AG08396 (cell line): ENCODE results near the gene LENG1.
A peak's percentile ranks its signal among the peaks of the same experiment; 100 is the strongest.
"Not testable (repeated sequence)": the region's sequence is repeated elsewhere in the genome, so short reads cannot be mapped to it uniquely, and the experiment has no call there.

Source experiments
- DNase-seq: peaks from one replicate; pipeline ENCODE4 v3.0.0; 2012; ENCODE audit warnings: low spot score, mixed read lengths

LENG1 gene

DNA sequence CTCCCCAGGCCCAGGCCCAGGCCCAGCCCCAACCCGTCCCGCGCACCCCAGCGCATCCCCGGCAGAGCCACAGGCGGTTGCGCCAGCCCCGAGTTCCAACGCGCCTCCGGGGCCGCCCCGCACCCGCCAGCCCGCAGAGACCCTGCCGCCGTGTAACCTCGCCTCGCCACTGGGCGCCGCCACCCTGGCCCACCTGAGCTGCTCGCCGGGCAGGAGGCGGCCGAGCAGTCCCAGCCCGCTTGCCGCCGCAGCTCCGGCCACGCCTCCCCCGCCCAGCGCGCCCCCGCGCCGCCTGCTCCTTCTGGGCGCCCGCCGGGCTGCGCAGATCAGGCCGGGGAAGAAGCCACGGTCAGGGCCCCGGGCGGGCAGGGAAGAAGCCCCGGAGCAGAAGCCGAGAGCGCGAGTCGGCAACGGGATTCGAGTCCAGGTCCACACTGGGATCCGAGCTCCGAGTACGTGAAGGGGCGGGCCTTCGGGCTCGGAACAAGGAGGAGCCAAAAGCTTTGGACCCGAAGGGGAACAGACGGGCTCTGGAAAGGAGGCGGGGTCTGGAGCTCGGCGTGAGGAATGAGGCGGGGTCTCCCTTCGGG, 29.7 kb upstream of the LENG1 start, which contains the start of gene MBOAT7:
MBOAT7 (minus strand) TSS at position 436 of the 590 bp plus-strand sequence. CDS start 1,072 bp downstream, outside the sequence.
- no peak for DNase-seq

- DNase-seq: peak; percentile 62
Observed at GRCh38 chr19:54188215-54188871, 28.8 kb upstream of the LENG1 start.

DNA sequence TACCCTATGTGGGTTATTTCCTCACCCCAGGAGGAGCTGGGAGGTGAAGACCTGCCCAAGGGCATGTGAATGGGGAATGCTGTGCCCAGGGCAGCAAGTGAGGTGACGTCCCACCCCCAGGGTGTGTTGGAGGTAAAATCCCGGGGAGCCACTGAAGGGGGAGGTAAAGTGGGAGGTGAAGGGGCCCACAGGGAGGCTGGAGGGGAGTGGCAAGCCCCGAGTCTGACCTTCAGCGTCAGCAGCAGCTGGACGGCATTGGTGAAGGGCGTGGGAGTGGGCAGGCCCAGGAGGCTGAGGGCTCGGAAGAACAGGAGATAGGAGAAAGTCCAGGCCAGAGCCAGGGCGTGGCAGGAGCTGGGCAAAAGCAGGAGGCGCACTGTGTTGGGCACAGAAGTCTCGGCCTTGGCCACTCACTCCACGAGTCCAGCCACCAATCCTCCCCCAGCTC, 27.4 kb upstream of the LENG1 start:
- no peak for DNase-seq

- DNase-seq: no peak
Observed at GRCh38 chr19:54186351-54186750, 26.8 kb upstream of the LENG1 start.

GRCh38 chr19:54183431-54183830, 23.9 kb upstream of the LENG1 start:
- DNase-seq: no peak

DNA sequence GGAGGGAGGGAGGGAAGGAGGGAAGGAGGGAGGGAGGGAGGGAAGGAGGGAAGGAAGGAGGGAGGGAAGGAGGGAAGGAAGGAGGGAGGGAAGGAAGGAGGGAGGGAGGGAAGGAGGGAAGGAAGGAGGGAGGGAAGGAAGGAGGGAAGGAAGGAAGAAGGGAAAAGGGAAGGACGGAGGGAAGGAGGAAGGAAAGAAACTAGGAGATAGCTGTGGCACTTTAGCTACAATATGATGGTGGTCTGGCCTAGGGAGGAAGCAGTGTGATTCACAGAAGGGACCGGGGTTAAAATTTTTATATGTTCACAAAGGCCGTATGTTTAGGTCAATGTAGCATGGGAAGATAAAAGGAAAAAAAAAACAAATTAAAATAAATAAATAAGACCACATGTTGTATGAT, 22.4 kb upstream of the LENG1 start:
- DNase-seq: not testable (repeated sequence)

DNA sequence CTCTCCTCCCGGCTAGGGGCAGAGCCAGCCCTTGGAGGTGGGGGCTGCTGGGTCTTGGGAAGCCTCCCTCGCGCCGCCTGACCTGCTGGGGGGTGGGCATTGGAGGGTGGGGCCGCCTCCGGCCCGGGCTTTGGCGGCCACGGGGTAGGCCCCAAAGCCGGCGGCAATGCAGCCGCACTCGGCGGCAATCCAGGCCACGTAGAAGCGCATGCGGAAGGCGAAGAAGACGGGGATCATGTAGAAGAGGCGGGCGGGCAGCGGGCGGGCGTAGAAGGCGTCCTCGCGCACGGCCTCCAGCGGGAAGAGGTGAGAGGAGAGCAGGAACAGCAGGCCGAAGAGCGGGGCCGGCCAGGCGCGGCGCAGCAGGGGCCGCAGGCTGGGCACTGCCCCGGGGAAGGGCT, 21.2 kb upstream of the LENG1 start:
- DNase-seq: no peak

- DNase-seq: peak; percentile 60
Observed at GRCh38 chr19:54179921-54180461, 20.5 kb upstream of the LENG1 start.

DNA sequence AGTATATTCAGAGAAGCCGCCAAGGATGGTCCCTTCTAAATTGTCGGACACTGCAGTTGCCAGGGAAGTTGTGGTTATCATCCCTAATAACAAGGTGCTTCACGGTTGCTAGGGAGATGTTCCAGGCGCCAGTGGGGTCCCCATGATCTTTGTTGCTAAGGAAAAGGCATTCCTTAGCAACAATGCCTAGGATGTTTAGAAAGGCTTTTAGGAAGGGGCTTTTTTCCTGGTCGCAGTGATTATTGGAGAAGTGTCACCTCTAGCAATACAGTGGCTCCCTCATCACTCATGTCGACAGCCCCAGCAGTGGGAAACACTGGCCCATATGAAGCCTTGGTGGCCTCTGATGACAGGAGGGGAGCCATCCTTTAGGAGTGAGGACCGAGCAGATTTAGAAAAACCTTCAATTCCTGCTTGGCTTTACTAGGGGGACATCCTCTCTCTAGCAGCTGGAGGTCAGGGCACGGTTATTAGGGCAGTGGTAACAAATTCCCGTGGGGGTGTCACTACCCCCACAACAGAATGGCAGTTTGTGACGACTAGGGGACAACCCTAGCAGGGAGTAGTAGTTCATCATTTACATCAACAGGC, 19.8 kb upstream of the LENG1 start:
- DNase-seq: no peak

GRCh38 chr19:54178581-54179261, 19.2 kb upstream of the LENG1 start:
- DNase-seq: no peak

DNA sequence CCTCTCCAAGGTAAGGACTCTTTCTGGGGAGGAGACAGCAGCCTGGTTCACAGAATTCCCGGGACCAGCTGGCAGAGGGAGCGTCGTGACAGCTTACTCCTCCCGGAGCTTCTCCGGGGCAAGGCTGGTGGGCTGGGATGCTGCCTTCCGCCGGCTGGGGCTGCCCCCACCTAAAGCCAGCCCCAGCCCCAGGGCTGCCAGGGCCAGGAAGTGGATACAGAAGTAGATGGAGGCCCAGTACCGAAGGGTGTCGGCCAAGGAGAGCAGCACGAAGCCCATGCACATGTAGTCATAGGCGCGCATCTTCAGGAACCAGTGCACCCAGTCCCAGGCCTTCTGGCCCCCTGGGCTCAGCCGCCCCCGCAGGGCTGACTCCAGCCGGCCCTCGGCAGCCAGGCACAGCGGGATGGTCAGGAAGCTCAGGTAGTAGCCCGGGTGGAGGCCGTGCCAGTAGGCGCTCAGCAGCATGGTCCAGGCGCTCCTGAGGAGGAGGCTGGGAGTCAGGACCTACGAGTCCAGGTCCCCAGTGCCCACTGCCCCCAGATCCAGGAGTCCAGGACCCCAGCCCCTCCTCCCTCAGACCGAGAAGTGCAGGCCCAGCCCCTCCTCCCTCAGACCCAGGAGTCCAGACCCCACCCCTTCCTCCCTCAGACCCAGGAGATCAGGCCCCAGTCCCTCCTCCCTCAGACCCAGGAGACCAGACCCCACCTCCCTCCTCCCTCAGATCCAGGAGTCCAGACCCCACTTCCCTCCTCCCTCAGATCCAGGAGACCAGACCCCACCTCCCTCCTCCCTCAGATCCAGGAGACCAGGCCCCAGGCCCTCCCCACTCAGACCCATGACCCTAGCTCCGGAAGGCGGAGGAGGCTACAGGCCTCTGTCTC, 14.7 kb upstream of the LENG1 start:
- DNase-seq: no peak

DNA sequence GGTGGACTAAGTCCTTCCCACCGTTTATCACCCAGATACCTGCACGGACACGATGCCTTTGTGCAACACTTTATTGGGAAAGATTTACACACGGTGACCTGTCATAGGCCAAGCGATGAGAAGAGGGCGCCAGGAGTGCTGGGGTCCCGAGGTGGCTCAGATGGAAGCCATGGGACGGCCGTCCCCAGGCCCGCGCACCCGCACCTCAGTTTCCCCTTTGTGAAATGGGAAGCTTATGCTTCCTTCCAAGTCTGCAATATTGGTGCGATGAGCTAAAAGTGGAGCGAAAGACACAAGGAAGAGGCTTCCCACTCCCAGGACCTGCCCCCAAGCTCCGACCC, 13.8 kb upstream of the LENG1 start:
- no peak for DNase-seq

DNA sequence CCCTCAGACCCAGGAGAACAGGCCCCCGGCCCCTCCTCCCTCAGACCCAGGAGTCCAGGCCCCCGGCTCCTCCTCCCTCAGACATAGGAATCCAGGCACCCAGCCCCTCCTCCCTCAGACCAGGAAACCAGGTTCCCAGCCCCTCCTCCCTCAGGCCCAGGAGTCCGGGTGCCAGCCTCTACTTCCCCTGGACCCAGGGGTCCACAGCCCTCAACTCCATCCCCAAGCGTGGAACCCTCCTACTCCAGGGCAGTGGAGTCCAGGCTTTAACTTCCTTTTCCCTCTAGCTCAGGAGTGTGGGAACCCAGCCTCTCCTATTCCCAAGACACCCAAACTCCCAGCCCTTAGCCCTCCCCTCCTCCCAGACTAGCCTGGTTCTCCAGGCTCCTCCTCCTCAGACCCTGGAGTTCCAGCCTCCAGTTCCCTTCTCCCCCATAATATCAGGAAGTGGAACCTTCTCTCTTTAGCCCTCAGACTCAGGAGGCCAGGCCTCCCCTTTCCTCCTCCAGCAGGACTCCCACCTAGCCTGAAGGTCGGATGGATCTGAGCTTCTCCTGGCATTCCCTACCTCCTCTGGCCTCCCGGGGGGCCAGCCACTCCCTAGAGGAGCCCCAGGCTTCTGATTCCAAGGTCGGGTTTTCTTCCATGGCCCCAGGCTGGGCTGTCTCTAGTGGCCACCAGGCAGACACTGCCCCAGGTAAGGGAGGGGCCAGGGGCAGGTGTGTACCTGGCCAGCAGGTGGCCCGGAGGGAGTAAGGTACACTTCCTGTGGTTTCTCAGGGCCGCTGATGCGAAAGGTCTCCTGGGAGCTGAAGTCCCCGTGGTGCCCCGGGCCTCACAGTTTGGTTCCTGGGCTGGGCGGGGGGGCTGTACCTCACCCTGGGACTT, 13.2 kb upstream of the LENG1 start, which contains the start of gene TMC4:
TMC4 (minus strand) TSS at position 690 of the 888 bp plus-strand sequence; CDS start at position 647, 43 bp downstream.
- DNase-seq: peak; percentile 36

GRCh38 chr19:54171736-54172431, 12.4 kb upstream of the LENG1 start:
- not testable (repeated sequence) for DNase-seq

DNA sequence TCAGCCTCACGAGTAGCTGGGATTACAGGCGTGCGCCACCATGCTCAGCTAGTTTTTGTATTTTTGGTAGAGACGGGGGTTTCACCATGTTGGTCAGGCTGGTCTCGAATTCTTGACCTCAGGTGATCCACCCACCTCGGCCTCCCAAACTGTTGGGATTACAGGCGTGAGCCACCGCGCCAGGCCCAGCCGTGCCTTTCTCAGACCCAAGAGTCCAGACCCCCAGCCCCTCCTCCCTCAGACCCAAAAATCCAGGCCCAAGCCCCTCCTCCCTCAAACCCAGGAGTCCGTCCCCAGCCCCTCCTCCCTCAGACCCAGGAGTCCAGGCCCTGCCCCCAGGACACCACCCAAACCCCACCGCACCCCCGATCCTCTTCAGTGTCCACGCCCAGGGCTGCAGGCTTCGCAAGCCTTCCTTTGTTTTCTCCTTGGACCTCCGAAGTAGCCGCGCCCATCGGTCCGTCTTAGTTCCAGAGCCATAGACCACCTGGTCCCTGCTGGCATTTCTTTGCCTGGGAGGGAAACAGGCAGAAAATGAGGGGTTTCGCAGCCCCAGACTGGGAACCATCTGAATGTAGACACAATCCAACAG, 9.7 kb upstream of the LENG1 start:
- no peak for DNase-seq

GRCh38 chr19:54168174-54168917, 8.8 kb upstream of the LENG1 start:
- peak; percentile 91 for DNase-seq

DNA sequence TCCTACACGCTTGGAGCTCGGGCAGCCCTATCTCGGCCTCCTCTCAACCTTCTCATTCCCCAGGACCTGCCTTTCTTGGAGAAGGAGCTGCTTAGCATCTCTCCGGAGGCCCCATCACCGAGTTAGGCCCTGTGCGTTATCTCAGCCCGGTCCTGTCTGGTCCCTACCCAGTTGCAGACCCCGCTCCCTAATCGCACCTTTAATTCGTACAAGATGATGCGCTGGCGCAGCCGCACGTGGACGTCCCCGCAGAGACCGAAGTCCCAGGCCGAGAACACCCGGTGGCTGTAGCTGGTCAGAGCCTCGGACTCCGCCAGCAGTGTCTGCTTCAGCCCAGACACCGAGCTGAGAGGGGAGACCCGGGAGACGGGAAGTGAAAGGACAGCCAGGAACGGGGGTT, 5.7 kb upstream of the LENG1 start:
- no peak for DNase-seq

DNA sequence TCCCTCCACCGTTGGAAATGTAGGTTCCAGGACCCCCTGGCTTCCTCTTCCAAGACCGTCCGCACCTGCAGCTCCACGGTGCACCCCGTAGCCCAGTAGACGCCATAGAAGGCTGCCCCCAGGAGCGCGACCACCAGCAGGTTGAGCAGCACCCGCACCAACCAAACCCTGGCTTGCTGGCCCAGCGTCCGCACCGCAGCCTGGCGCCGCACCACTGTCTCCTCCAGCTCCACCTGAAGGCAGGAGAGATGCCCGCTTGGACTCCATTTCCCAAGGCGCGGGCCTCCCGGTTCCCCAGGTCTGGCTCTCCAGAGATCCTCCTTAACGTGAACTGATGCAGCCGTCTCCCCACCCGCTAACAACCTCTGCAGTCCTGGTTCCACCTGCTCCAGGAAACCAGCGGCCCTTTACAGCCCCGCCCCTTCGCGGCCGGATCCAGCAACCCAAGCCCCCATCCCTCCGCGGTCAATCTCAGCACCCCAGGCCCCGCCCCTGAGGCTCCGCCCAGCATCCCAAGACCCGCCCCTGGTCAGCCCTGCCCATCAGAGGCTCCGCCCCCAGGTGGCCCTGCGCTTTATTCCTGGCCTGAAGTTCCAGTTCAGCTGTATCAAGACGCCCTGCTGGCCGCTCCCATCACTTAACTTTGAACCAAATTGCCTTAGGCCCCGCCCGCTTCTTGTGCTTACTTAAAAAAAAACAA, 5.0 kb upstream of the LENG1 start:
- DNase-seq: peak; percentile 86
